GM12864 (cell line): Measurements from ENCODE around the gene MYO6.
A peak's percentile ranks its signal among the peaks of the same experiment; 100 is the strongest.

Experiments
- DNase-seq: peaks from one replicate; pipeline ENCODE4 v3.0.0-alpha.2; 2011; ENCODE audit warnings: low read depth
- H3K4me3 ChIP-seq: 2 replicates; pipeline ENCODE4 v1.5.1; 2011; ENCODE audit warnings: mild to moderate bottlenecking, low read depth, low read length, control low read depth
- CTCF ChIP-seq: IDR thresholded peaks from 2 replicates; pipeline ENCODE4 v1.5.1; 2011; ENCODE audit warnings: low read depth, mild to moderate bottlenecking, moderate library complexity, low read length, control low read depth, inconsistent platforms; ENCODE audit errors: missing control alignments

The MYO6 gene

GRCh38 chr6:75855052-75855451 is 106.0 kb downstream of the MYO6 start:
- TF ChIP-seq CTCF: peak; percentile 36
- peak; percentile 13 for DNase-seq
- H3K4me3 ChIP-seq: no peak overlapping the region

DNA sequence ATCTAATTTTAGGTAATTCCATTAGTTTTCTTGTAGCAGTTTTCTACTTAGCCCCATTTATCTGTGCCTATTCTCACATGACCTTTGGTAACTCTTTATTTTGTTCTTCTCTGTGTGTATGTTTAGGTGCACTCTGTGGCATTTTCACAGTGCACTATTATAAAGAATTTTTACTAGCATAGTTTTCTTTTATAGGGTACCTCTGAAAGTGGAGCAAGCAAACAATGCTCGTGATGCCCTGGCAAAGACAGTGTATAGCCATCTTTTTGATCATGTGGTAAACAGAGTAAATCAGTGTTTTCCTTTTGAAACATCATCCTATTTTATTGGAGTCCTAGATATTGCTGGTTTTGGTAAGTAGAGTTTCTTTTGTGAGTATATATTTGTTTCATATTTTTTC is 107.9 kb downstream of the MYO6 start:
- TF ChIP-seq CTCF: no peak

DNA sequence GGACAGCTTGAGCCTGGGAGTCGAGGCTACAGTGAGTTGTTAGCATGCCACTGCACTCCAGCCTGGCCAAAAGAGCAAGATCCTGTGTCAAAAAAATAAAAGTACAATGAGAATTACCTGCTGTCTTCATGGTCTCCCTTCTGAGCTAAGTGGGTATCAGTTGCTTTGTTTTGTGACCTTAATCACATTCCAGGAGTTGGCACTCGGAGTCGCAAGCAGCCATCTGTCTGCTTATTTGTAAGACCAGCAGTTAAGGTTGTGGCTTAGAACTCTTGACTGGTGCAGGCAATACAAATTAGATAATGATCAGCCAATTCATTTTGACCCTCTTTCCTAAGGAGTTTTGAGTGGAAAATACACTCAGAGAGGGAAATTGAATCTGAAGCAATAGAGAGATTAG is 114.0 kb downstream of the MYO6 start:
- TF ChIP-seq CTCF: no peak
- no peak overlapping the region for H3K4me3 ChIP-seq
- DNase-seq: no peak

More for the DNA sequence above, 107.9 kb downstream of the MYO6 start:
- DNase-seq: no peak
- no peak overlapping the region for H3K4me3 ChIP-seq

DNA sequence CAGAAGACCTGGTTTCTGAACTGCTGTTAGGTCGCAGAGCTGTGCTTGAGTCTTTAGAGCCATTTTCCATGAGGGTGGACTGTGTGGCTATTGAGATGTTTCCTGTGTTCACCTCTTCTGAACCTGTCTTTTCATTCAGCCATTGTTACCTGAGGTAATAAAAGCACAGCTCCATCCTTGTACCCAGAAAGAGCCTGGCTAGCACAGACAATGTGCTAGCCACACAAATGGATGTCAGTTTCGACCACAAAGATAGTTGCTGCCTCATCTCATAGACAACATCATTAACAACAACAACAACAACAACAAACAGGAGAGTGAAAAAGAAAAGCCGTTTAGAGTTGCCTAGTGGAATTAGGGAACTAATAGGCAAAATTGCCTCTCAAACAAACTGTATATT is 114.7 kb downstream of the MYO6 start:
- no peak for TF ChIP-seq CTCF
- DNase-seq: no peak
- H3K4me3 ChIP-seq: no peak overlapping the region

GRCh38 chr6:75864446-75864845 is 115.4 kb downstream of the MYO6 start:
- no peak for DNase-seq
- TF ChIP-seq CTCF: no peak
- H3K4me3 ChIP-seq: no peak overlapping the region

DNA sequence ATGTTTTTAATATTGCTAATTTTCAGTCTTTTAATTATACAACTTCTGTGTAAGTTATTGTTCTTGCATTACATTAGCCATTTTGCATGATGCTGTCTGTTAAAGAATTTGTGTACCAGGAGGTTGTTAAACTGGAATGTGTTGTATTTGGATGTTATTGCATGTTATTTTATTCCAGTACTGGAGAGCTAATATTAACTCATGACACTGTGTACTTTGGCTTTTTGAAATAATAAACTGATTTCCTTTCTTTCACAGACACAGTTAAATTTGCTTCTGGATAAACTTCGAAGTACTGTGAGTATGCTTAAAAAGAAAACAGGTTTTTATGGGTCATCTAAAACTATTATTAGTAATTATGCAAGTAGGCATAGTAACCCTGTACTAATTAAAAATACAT is 121.3 kb downstream of the MYO6 start:
- DNase-seq: no peak
- no peak for TF ChIP-seq CTCF
- no peak overlapping the region for H3K4me3 ChIP-seq

DNA sequence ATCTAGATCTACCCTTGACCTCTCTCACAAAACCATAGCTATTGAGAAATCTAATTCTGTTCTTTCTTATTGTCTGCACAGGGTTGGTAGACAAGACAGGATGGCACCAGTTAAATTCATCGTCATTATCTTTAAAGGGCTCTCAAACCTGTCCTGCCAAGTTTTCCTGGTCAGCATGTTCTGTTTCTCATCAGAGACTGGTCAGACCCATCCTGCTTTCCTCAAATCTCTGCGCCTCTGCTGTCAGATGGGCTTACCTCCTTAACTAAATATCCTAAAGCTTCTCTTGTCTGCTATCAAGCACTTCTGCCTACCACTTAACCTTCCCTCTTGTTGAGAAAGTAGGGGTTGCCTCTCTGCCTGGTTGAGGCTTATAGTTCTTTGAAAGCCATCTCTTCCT is 125.2 kb downstream of the MYO6 start:
- TF ChIP-seq CTCF: no peak
- no peak for DNase-seq
- no peak overlapping the region for H3K4me3 ChIP-seq
